ENCODE results near the gene TMEM198.

DNA sequence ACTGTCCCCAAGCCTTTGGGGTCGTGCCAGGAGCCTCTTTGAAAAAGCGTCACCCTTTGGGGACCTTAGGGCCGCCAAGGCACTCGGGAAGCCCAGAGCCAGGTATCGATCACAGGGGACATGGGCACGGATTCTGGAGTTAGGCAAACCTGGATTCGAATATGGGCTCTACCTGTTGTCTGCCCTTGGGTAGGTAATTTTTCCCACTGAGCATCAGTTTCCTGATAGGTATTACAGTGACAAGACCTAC, 9.3 kb downstream of the TMEM198 start:
- no peak for TF ChIP-seq OSR1 (CRISPR knock-in tag; IDR thresholded peaks at IDR 0.05)
- no peak for TF ChIP-seq TCF4 (CRISPR knock-in tag; IDR thresholded peaks at IDR 0.05; ENCODE audit: borderline replicate concordance)
- TF ChIP-seq RARB (CRISPR knock-in tag; IDR thresholded peaks at IDR 0.05), result no peak
- TF ChIP-seq ZNF70 (CRISPR knock-in tag; IDR thresholded peaks at IDR 0.05), result no peak
- TF ChIP-seq, protein P1, sequence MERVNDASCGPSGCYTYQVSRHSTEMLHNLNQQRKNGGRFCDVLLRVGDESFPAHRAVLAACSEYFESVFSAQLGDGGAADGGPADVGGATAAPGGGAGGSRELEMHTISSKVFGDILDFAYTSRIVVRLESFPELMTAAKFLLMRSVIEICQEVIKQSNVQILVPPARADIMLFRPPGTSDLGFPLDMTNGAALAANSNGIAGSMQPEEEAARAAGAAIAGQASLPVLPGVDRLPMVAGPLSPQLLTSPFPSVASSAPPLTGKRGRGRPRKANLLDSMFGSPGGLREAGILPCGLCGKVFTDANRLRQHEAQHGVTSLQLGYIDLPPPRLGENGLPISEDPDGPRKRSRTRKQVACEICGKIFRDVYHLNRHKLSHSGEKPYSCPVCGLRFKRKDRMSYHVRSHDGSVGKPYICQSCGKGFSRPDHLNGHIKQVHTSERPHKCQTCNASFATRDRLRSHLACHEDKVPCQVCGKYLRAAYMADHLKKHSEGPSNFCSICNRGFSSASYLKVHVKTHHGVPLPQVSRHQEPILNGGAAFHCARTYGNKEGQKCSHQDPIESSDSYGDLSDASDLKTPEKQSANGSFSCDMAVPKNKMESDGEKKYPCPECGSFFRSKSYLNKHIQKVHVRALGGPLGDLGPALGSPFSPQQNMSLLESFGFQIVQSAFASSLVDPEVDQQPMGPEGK (CRISPR knock-in tag; IDR thresholded peaks at IDR 0.05; ENCODE audit: borderline replicate concordance), result no peak
- TF ChIP-seq ESRRG (CRISPR knock-in tag; IDR thresholded peaks at IDR 0.05), result no peak
- TF ChIP-seq ISL1 (CRISPR knock-in tag; IDR thresholded peaks at IDR 0.05), result no peak
- no peak for TF ChIP-seq ZFP3 (CRISPR knock-in tag; IDR thresholded peaks at IDR 0.05)
- TF ChIP-seq GLIS3 (CRISPR knock-in tag; IDR thresholded peaks at IDR 0.05), result no peak
- TF ChIP-seq, protein P2, sequence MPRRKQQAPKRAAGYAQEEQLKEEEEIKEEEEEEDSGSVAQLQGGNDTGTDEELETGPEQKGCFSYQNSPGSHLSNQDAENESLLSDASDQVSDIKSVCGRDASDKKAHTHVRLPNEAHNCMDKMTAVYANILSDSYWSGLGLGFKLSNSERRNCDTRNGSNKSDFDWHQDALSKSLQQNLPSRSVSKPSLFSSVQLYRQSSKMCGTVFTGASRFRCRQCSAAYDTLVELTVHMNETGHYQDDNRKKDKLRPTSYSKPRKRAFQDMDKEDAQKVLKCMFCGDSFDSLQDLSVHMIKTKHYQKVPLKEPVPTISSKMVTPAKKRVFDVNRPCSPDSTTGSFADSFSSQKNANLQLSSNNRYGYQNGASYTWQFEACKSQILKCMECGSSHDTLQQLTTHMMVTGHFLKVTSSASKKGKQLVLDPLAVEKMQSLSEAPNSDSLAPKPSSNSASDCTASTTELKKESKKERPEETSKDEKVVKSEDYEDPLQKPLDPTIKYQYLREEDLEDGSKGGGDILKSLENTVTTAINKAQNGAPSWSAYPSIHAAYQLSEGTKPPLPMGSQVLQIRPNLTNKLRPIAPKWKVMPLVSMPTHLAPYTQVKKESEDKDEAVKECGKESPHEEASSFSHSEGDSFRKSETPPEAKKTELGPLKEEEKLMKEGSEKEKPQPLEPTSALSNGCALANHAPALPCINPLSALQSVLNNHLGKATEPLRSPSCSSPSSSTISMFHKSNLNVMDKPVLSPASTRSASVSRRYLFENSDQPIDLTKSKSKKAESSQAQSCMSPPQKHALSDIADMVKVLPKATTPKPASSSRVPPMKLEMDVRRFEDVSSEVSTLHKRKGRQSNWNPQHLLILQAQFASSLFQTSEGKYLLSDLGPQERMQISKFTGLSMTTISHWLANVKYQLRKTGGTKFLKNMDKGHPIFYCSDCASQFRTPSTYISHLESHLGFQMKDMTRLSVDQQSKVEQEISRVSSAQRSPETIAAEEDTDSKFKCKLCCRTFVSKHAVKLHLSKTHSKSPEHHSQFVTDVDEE (CRISPR knock-in tag; IDR thresholded peaks at IDR 0.05), result no peak
